ENCODE data around the gene SASH1.

The SASH1 gene

GRCh38 chr6:148342350-148343046, at the start of gene SASH1:
SASH1 (plus strand) TSS chr6:148342838; CDS start chr6:148343068, 230 bp downstream.
- peak; percentile 67 for DNase-seq

- no peak for DNase-seq
Observed at GRCh38 chr6:148293181-148293995, 49.2 kb upstream of the SASH1 start.

GRCh38 chr6:148294059-148294458, 48.6 kb upstream of the SASH1 start:
- DNase-seq = no peak

- no peak for DNase-seq
Observed at GRCh38 chr6:148295261-148295887, 47.3 kb upstream of the SASH1 start.

- DNase-seq = peak; percentile 36
Observed at GRCh38 chr6:148296771-148297170, 45.9 kb upstream of the SASH1 start.

GRCh38 chr6:148298683-148299082, 44.0 kb upstream of the SASH1 start:
- DNase-seq = no peak

- DNase-seq = no peak
Observed at GRCh38 chr6:148303616-148304015, 39.0 kb upstream of the SASH1 start.

- DNase-seq = peak; percentile 84
Observed at GRCh38 chr6:148304976-148305375, 37.7 kb upstream of the SASH1 start.

- DNase-seq = no peak
Observed at GRCh38 chr6:148306286-148306685, 36.4 kb upstream of the SASH1 start.

- peak; percentile 44 for DNase-seq
Observed at GRCh38 chr6:148307405-148307804, 35.2 kb upstream of the SASH1 start.

GRCh38 chr6:148309301-148309700, 33.3 kb upstream of the SASH1 start:
- no peak for DNase-seq

- peak; percentile 61 for DNase-seq
Observed at GRCh38 chr6:148311966-148312669, 30.5 kb upstream of the SASH1 start.

- DNase-seq = no peak
Observed at GRCh38 chr6:148313488-148313887, 29.1 kb upstream of the SASH1 start.

- DNase-seq = no peak
Observed at GRCh38 chr6:148316308-148316707, 26.3 kb upstream of the SASH1 start.

GRCh38 chr6:148317051-148317450, 25.6 kb upstream of the SASH1 start:
- no peak for DNase-seq

GRCh38 chr6:148317739-148318138, 24.9 kb upstream of the SASH1 start:
- peak; percentile 76 for DNase-seq

- no peak for DNase-seq
Observed at GRCh38 chr6:148322704-148323103, 19.9 kb upstream of the SASH1 start.

GRCh38 chr6:148323344-148323743, 19.3 kb upstream of the SASH1 start:
- peak; percentile 50 for DNase-seq

GRCh38 chr6:148324297-148324985, 18.2 kb upstream of the SASH1 start:
- peak; percentile 62 for DNase-seq

- no peak for DNase-seq
Observed at GRCh38 chr6:148325316-148326068, 17.1 kb upstream of the SASH1 start.

GRCh38 chr6:148328876-148329555, 13.6 kb upstream of the SASH1 start:
- no peak for DNase-seq
